ENCODE data around the gene VSIG10L. TPM values are rescaled to one million over a fixed set of nuclear protein-coding genes. Genes with fewer than 3 reads are reported as not detected.
A peak's percentile ranks its signal among the peaks of the same experiment; 100 is the strongest.

The VSIG10L gene
- total RNA-seq, 2 experiments from 2014 or later, result 1.8 to 2.0 TPM

GRCh38 chr19:51346742-51347141 lies 4.8 kb upstream of the VSIG10L start:
- no peaks in the 10 kb centered on the region for H3K27me3 Mint-ChIP-seq (ENCODE audit: low read depth)
- no peak for ATAC-seq
- CTCF ChIA-PET, result interaction anchor here (1.0 kb wide), 1 partner anchor 9 kb away, joined by 3 read pairs; no protein-coding TSS in a partner anchor
- POLR2A ChIA-PET, result no interaction called here
- no peaks in the 10 kb centered on the region for H3K9me3 Mint-ChIP-seq (ENCODE audit: insufficient read depth)
- no peak overlapping the region for H3K4me3 Mint-ChIP-seq
- no peak overlapping the region for H3K27ac Mint-ChIP-seq
- H3K36me3 Mint-ChIP-seq (ENCODE audit: low read depth), result peaks cover 33% of the 10 kb centered on the region
- DNase-seq, result no peak
- peaks cover 6% of the 10 kb centered on the region for H3K4me1 Mint-ChIP-seq (ENCODE audit: low read depth)

- Mint-ChIP-seq H3K36me3 (ENCODE audit: low read depth) (peaks cover 26% of the 10 kb centered on the region), H3K27me3 (ENCODE audit: low read depth) (peaks cover 3% of the 10 kb centered on the region), H3K9me3 (ENCODE audit: insufficient read depth) (no peaks in the 10 kb centered on the region), H3K4me3 (no peak overlapping the region), H3K27ac (no peak overlapping the region), H3K4me1 (ENCODE audit: low read depth) (peaks cover 9% of the 10 kb centered on the region)
- CTCF ChIA-PET, result no interaction called here
- DNase-seq, result no peak
- POLR2A ChIA-PET, result no interaction called here
- ATAC-seq, result no peak
Measured at GRCh38 chr19:51345076-51345620, 3.2 kb upstream of the VSIG10L start.

- Mint-ChIP-seq H3K27me3 (ENCODE audit: low read depth) (peaks cover 3% of the 10 kb centered on the region), H3K36me3 (ENCODE audit: low read depth) (peaks cover 23% of the 10 kb centered on the region), H3K4me3 (no peak overlapping the region), H3K9me3 (ENCODE audit: insufficient read depth) (no peaks in the 10 kb centered on the region), H3K27ac (no peak overlapping the region), H3K4me1 (ENCODE audit: low read depth) (peaks cover 24% of the 10 kb centered on the region)
- no peak for ATAC-seq
- ChIA-PET CTCF (interaction anchor here (0.8 to 5.3 kb wide), 3 partner anchors 23 to 98 kb away, joined by 3 to 38 read pairs (median 7); partner anchors contain the start of gene ETFB), POLR2A (interaction anchor here (3.3 kb wide), 1 partner anchor 22 kb away, joined by 12 read pairs; no protein-coding TSS in a partner anchor)
- no peak for DNase-seq
Measured at GRCh38 chr19:51342631-51343569, 961 bp upstream of the VSIG10L start.

DNA sequence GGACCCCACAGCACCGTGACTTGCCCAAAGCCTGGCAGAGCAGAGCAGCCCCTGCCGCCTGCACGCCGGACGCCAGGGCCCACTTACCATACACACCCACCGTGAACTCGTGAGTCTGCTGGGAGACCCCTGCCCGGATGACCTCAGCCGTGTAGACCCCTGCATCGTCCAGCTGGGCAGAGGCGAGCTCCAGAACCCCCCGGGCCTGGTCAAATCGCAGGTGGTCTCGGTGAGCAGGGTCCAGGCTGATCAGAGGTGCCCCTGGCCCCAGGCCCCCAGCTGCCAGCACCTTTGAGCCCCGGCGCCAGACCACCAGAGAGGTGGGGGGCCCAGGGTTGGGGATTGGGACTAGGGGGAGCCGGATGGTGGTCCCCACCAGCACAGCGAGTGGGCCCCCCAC lies 873 bp downstream of the VSIG10L start:
- no peak overlapping the region for H3K27ac Mint-ChIP-seq
- H3K4me1 Mint-ChIP-seq (ENCODE audit: low read depth), result peaks cover 24% of the 10 kb centered on the region
- peaks cover 6% of the 10 kb centered on the region for H3K27me3 Mint-ChIP-seq (ENCODE audit: low read depth)
- ATAC-seq, result no peak
- ChIA-PET POLR2A (interaction anchor here (0.9 to 3.3 kb wide), 3 partner anchors 9 to 31 kb away, joined by 4 to 12 read pairs (median 5); partner anchors contain the start of gene NKG7), CTCF (interaction anchor here (0.9 to 5.3 kb wide), 7 partner anchors 18 to 100 kb away, joined by 3 to 38 read pairs (median 3); partner anchors contain the start of gene ETFB)
- peaks cover 11% of the 10 kb centered on the region for H3K36me3 Mint-ChIP-seq (ENCODE audit: low read depth)
- no peak for DNase-seq
- no peaks in the 10 kb centered on the region for H3K9me3 Mint-ChIP-seq (ENCODE audit: insufficient read depth)
- H3K4me3 Mint-ChIP-seq, result peak overlapping the region; percentile 42

- peaks cover 6% of the 10 kb centered on the region for H3K27me3 Mint-ChIP-seq (ENCODE audit: low read depth)
- ChIA-PET CTCF (interaction anchor here (0.8 to 5.3 kb wide), 18 partner anchors 9 to 101 kb away, joined by 3 to 38 read pairs (median 6); partner anchors contain the start of genes C19orf84, ETFB, NKG7 and SIGLEC10), POLR2A (interaction anchor here (0.6 to 3.3 kb wide), 4 partner anchors 10 to 55 kb away, joined by 3 to 14 read pairs (median 8); no protein-coding TSS in a partner anchor)
- peaks cover 24% of the 10 kb centered on the region for H3K4me1 Mint-ChIP-seq (ENCODE audit: low read depth)
- peak overlapping the region; percentile 86 for H3K4me3 Mint-ChIP-seq
- DNase-seq (peak; percentile 96), ATAC-seq (peak; percentile 80)
- H3K27ac Mint-ChIP-seq, result peak overlapping the region; percentile 78
- no peaks in the 10 kb centered on the region for H3K9me3 Mint-ChIP-seq (ENCODE audit: insufficient read depth)
- H3K36me3 Mint-ChIP-seq (ENCODE audit: low read depth), result peaks cover 6% of the 10 kb centered on the region
Measured at GRCh38 chr19:51339687-51340656, 2.0 kb downstream of the VSIG10L start.

DNA sequence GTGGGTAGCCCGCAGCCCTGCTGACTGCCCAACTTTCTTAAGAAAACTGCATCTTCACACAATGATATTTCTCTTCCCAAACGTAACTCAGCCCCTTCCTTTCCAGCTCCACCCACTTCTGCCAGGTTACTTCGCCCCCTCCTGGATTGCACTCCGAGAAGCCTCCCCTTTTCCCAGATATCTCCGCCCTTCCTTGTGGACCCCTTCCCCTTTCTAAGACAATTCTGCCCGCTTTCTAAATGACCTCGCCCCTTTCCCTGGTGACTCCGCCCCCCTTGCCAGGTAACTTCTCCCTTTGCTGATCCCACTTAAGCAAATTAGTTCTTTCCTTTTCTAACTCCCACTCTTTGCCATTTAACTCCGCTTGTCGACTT lies 2.6 kb downstream of the VSIG10L start:
- peaks cover 6% of the 10 kb centered on the region for H3K27me3 Mint-ChIP-seq (ENCODE audit: low read depth)
- peak overlapping the region; percentile 86 for H3K4me3 Mint-ChIP-seq
- H3K27ac Mint-ChIP-seq, result peak overlapping the region; percentile 78
- ATAC-seq, result peak; percentile 15
- no peaks in the 10 kb centered on the region for H3K9me3 Mint-ChIP-seq (ENCODE audit: insufficient read depth)
- DNase-seq, result no peak
- ChIA-PET POLR2A (interaction anchor here (2.1 to 3.3 kb wide), 2 partner anchors 25 to 55 kb away, joined by 12 to 14 read pairs; no protein-coding TSS in a partner anchor), CTCF (interaction anchor here (0.8 to 5.3 kb wide), 16 partner anchors 10 to 101 kb away, joined by 3 to 38 read pairs (median 6); partner anchors contain the start of genes C19orf84, ETFB, NKG7 and SIGLEC10)
- H3K36me3 Mint-ChIP-seq (ENCODE audit: low read depth), result peaks cover 2% of the 10 kb centered on the region
- peaks cover 20% of the 10 kb centered on the region for H3K4me1 Mint-ChIP-seq (ENCODE audit: low read depth)

GRCh38 chr19:51338563-51339312 lies 3.2 kb downstream of the VSIG10L start:
- DNase-seq (peak; percentile 92), ATAC-seq (peak; percentile 81)
- H3K27me3 Mint-ChIP-seq (ENCODE audit: low read depth), result peaks cover 6% of the 10 kb centered on the region
- H3K9me3 Mint-ChIP-seq (ENCODE audit: insufficient read depth), result no peaks in the 10 kb centered on the region
- H3K4me3 Mint-ChIP-seq, result peak overlapping the region; percentile 86
- ChIA-PET POLR2A (interaction anchor here (2.1 kb wide), 1 partner anchor 56 kb away, joined by 14 read pairs; no protein-coding TSS in a partner anchor), CTCF (interaction anchor here (0.8 to 5.3 kb wide), 22 partner anchors 9 to 102 kb away, joined by 3 to 38 read pairs (median 4); partner anchors contain the start of genes C19orf84, ETFB, NKG7 and SIGLEC10)
- H3K27ac Mint-ChIP-seq, result peak overlapping the region; percentile 78
- peaks cover 20% of the 10 kb centered on the region for H3K4me1 Mint-ChIP-seq (ENCODE audit: low read depth)
- H3K36me3 Mint-ChIP-seq (ENCODE audit: low read depth), result no peaks in the 10 kb centered on the region

DNA sequence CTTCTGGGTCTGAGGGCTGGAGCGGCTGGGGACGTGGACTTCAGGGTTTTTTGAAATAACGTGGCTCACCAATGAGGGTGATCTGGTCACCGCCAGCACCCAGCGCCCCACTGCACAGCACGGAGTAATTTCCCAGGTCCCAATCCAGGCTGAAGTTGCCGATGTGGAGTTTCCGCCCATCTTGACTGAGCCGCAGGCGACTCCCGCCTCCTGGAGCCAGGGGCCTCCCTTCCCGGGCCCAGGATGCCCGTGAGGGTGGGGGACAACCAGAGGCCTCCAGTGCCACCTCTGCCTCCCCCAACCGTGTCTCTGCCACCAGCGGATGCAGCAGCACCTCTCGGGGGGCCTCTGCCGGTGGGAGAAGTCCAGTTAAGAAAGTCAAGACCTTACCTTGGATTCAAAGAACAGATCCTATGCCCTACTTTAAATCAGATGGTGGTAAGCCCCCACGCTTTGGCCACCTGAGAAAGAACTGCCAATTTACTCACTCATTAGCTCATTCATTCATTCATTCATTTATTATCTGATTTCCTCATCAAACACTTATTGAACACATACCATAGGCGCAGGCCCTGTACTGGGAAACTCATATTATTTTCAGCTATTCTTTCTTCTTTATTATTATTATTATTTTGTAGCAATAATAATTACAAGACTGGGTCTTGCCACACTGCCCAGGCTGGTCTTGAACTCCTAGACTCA lies 3.9 kb downstream of the VSIG10L start:
- DNase-seq (no peak), ATAC-seq (no peak)
- ChIA-PET CTCF (interaction anchor here (0.7 to 5.3 kb wide), 12 partner anchors 9 to 103 kb away, joined by 3 to 38 read pairs (median 4); partner anchors contain the start of gene ETFB), POLR2A (no interaction called here)
- peaks cover 6% of the 10 kb centered on the region for H3K27me3 Mint-ChIP-seq (ENCODE audit: low read depth)
- H3K27ac Mint-ChIP-seq, result no peak overlapping the region
- peak overlapping the region; percentile 86 for H3K4me3 Mint-ChIP-seq
- peaks cover 20% of the 10 kb centered on the region for H3K4me1 Mint-ChIP-seq (ENCODE audit: low read depth)
- H3K9me3 Mint-ChIP-seq (ENCODE audit: insufficient read depth), result no peaks in the 10 kb centered on the region
- H3K36me3 Mint-ChIP-seq (ENCODE audit: low read depth), result no peaks in the 10 kb centered on the region

DNA sequence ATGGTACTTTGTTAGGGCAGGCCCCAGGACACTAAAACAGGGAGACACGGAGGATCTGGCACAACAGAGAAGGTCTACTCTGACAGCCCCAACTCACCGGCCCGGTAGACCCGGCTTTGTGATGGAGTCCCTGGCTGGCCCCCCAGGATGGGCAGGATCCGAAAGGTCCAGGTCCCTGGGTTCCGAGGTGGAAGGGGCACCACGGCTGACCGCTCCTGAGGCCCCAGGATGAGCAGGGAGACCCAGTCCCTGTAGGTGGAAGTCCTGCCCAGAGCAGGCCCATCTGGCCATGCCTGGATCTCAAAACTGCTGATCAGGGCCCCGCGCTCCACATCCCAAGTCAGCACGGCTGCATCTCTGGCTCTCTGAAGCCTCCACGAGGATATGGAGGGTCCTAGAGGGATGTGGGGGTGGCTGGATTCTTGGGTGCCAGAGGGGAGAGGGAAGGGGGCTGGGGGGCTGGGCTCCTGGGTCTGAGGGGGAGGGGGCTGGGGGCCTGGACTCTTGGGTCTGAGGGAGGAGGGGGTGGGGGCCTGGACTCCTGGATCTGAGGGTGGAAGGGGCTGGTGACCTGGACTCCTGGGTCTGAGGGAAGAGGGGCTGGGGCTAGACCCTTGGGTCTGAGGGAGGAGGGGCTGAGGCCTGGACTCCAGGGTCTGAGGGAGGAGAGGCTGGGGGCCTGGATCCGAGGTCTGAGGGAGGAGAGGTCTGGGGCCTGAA lies 4.6 kb downstream of the VSIG10L start:
- ChIA-PET POLR2A (no interaction called here), CTCF (interaction anchor here (0.7 to 5.3 kb wide), 8 partner anchors 28 to 103 kb away, joined by 3 to 38 read pairs (median 4); partner anchors contain the start of gene ETFB)

More for the DNA sequence above, 4.6 kb downstream of the VSIG10L start:
- Mint-ChIP-seq H3K9me3 (ENCODE audit: insufficient read depth) (no peaks in the 10 kb centered on the region), H3K36me3 (ENCODE audit: low read depth) (no peaks in the 10 kb centered on the region), H3K27me3 (ENCODE audit: low read depth) (peaks cover 6% of the 10 kb centered on the region), H3K4me1 (ENCODE audit: low read depth) (peaks cover 18% of the 10 kb centered on the region), H3K4me3 (no peak overlapping the region), H3K27ac (no peak overlapping the region)
- ATAC-seq (no peak), DNase-seq (no peak)

All from activated CD8-positive, alpha-beta T cell treated with anti-CD3 and anti-CD28 coated beads, Interleukin-2, amount 10 ng/mL, durations not matched to agents 7 days and 5 days (primary cell).